Astrocyte (in vitro differentiated cells and primary cell): ENCODE measurements around the gene CAMP. TPM values are rescaled to one million over a fixed set of nuclear protein-coding genes. Genes with fewer than 3 reads are reported as not detected.

Source experiments
- DNase-seq: peaks from one replicate; pipeline ENCODE4 v3.0.0-alpha.2; 2010; ENCODE audit warnings: low read depth
- FAIRE-seq: peaks from 2 replicates; lab custom pipeline; 2011; peaks lifted over from hg19 to GRCh38; lab: Jason Lieb, UNC
- H2AFZ ChIP-seq: 2 replicates; pipeline ENCODE4 v1.6.0; 2012; ENCODE audit warnings: low read depth, low read length, inconsistent platforms
- H3K27ac ChIP-seq: 2 replicates; pipeline ENCODE4 v1.5.1; 2011; ENCODE audit warnings: low read depth, low read length, inconsistent platforms
- H3K27me3 ChIP-seq: 2 replicates; pipeline ENCODE4 v1.6.0; 2011; ENCODE audit warnings: low read length, inconsistent platforms; ENCODE audit not compliant: insufficient read depth
- H3K36me3 ChIP-seq: 2 replicates; pipeline ENCODE4 v1.5.1; 2011; ENCODE audit warnings: low read length, inconsistent platforms; ENCODE audit not compliant: insufficient read depth
- H3K4me1 ChIP-seq: 2 replicates; pipeline ENCODE4 v1.5.1; 2011; ENCODE audit warnings: low read length, inconsistent platforms; ENCODE audit not compliant: insufficient read depth
- H3K4me2 ChIP-seq: 2 replicates; pipeline ENCODE4 v1.6.0; 2012; ENCODE audit warnings: low read length, inconsistent platforms
- H3K4me3 ChIP-seq: 2 replicates; pipeline ENCODE4 v1.5.1; 2011; ENCODE audit warnings: low read depth, mild to moderate bottlenecking, low read length, inconsistent platforms; ENCODE audit not compliant: insufficient read depth
- H3K79me2 ChIP-seq: 2 replicates; pipeline ENCODE4 v1.6.0; 2012; ENCODE audit warnings: mild to moderate bottlenecking, low read length, inconsistent platforms; ENCODE audit not compliant: insufficient read depth
- H3K9ac ChIP-seq: 2 replicates; pipeline ENCODE4 v1.6.0; 2012; ENCODE audit warnings: mild to moderate bottlenecking, low read length, inconsistent platforms
- H3K9me3 ChIP-seq: 2 replicates; pipeline ENCODE4 v1.5.1; 2012; ENCODE audit warnings: low read depth, mild to moderate bottlenecking, low read length, inconsistent platforms; ENCODE audit not compliant: insufficient read depth
- H4K20me1 ChIP-seq: 2 replicates; pipeline ENCODE4 v1.6.0; 2012; ENCODE audit warnings: low read length, inconsistent platforms; ENCODE audit not compliant: insufficient read depth
- H3K27ac Mint-ChIP-seq: one replicate; pipeline ENCODE4 v1.8.0; 2021; ENCODE audit warnings: mild to moderate bottlenecking, mixed read lengths; ENCODE audit not compliant: unreplicated experiment
- H3K27me3 Mint-ChIP-seq: one replicate; pipeline ENCODE4 v1.8.0; 2021; ENCODE audit warnings: low read depth, mixed read lengths; ENCODE audit not compliant: unreplicated experiment
- H3K36me3 Mint-ChIP-seq: one replicate; pipeline ENCODE4 v1.8.0; 2021; ENCODE audit warnings: low read depth, mixed read lengths; ENCODE audit not compliant: unreplicated experiment
- H3K4me1 Mint-ChIP-seq: one replicate; pipeline ENCODE4 v1.8.0; 2021; ENCODE audit warnings: low read depth, mixed read lengths; ENCODE audit not compliant: unreplicated experiment
- H3K4me3 Mint-ChIP-seq: one replicate; pipeline ENCODE4 v1.8.0; 2021; ENCODE audit warnings: mild to moderate bottlenecking, moderate library complexity, mixed read lengths; ENCODE audit not compliant: unreplicated experiment
- H3K9me3 Mint-ChIP-seq: one replicate; pipeline ENCODE4 v1.8.0; 2021; ENCODE audit warnings: mild to moderate bottlenecking, mixed read lengths; ENCODE audit not compliant: unreplicated experiment
- CTCF ChIP-seq: IDR thresholded peaks from 2 replicates; pipeline ENCODE4 v1.5.1; 2011; ENCODE audit warnings: low read depth, mild to moderate bottlenecking, inconsistent platforms, low read length, moderate library complexity; ENCODE audit not compliant: insufficient read depth
- EZH2 ChIP-seq: IDR thresholded peaks from 2 replicates; pipeline ENCODE4 v1.6.1; 2012; ENCODE audit warnings: mild to moderate bottlenecking, low read length, inconsistent platforms; ENCODE audit not compliant: insufficient read depth
- total RNA-seq: library from RNA; stranded (reverse); gene quantifications from 2 replicates; pipeline ENCODE4 v1.2.1, GENCODE V29; 2021

CAMP gene
- total RNA-seq, 1 donor from 2014 or later: not detected

GRCh38 chr3:48268936-48269561, 45.8 kb downstream of the CAMP start:
- H3K79me2 ChIP-seq: no peaks in the 10 kb centered on the region
- TF ChIP-seq CTCF (no peak), EZH2 (no peak)
- no peak overlapping the region for H3K27ac ChIP-seq
- FAIRE-seq: no peak
- H3K9ac ChIP-seq: no peak overlapping the region
- Mint-ChIP-seq H3K4me3 (peak overlapping the region; percentile 25), H3K36me3 (peaks cover 28% of the 10 kb centered on the region), H3K4me1 (peaks cover 14% of the 10 kb centered on the region), H3K27ac (no peak overlapping the region), H3K27me3 (no peaks in the 10 kb centered on the region), H3K9me3 (no peaks in the 10 kb centered on the region)
- H3K9me3 ChIP-seq: no peaks in the 10 kb centered on the region
- H3K4me1 ChIP-seq: no peaks in the 10 kb centered on the region
- no peak overlapping the region for H2AFZ ChIP-seq
- no peaks in the 10 kb centered on the region for H3K36me3 ChIP-seq
- H3K4me2 ChIP-seq: no peak overlapping the region
- no peaks in the 10 kb centered on the region for H4K20me1 ChIP-seq
- no peaks in the 10 kb centered on the region for H3K27me3 ChIP-seq
- no peak overlapping the region for H3K4me3 ChIP-seq
- peak; percentile 27 for DNase-seq

GRCh38 chr3:48269592-48269991, 46.3 kb downstream of the CAMP start:
- FAIRE-seq (no peak), DNase-seq (no peak)
- H3K27ac Mint-ChIP-seq: no peak overlapping the region
- no peak overlapping the region for H3K4me2 ChIP-seq
- H4K20me1 ChIP-seq: no peaks in the 10 kb centered on the region
- no peaks in the 10 kb centered on the region for H3K27me3 Mint-ChIP-seq
- no peaks in the 10 kb centered on the region for H3K4me1 ChIP-seq
- H2AFZ ChIP-seq: no peak overlapping the region
- H3K27me3 ChIP-seq: no peaks in the 10 kb centered on the region
- peaks cover 14% of the 10 kb centered on the region for H3K4me1 Mint-ChIP-seq
- peaks cover 28% of the 10 kb centered on the region for H3K36me3 Mint-ChIP-seq
- no peak overlapping the region for H3K27ac ChIP-seq
- no peaks in the 10 kb centered on the region for H3K36me3 ChIP-seq
- peak overlapping the region; percentile 25 for H3K4me3 Mint-ChIP-seq
- no peaks in the 10 kb centered on the region for H3K9me3 Mint-ChIP-seq
- no peak overlapping the region for H3K4me3 ChIP-seq
- H3K9me3 ChIP-seq: no peaks in the 10 kb centered on the region
- no peak overlapping the region for H3K9ac ChIP-seq
- TF ChIP-seq EZH2: no peak
- TF ChIP-seq CTCF: no peak
- no peaks in the 10 kb centered on the region for H3K79me2 ChIP-seq

- no peak for FAIRE-seq
- H3K9ac ChIP-seq: no peak overlapping the region
- peaks cover 28% of the 10 kb centered on the region for H3K36me3 Mint-ChIP-seq
Measured at GRCh38 chr3:48270306-48270705, 47.0 kb downstream of the CAMP start.

More at GRCh38 chr3:48270306-48270705, 47.0 kb downstream of the CAMP start:
- no peak for DNase-seq
- H3K9me3 Mint-ChIP-seq: no peaks in the 10 kb centered on the region
- no peaks in the 10 kb centered on the region for H3K9me3 ChIP-seq
- no peak overlapping the region for H3K4me2 ChIP-seq
- no peaks in the 10 kb centered on the region for H4K20me1 ChIP-seq
- H3K79me2 ChIP-seq: no peaks in the 10 kb centered on the region
- no peaks in the 10 kb centered on the region for H3K27me3 Mint-ChIP-seq
- no peak overlapping the region for H3K4me3 Mint-ChIP-seq
- H3K27ac ChIP-seq: no peak overlapping the region
- TF ChIP-seq CTCF: no peak
- TF ChIP-seq EZH2: no peak
- H3K4me1 ChIP-seq: no peaks in the 10 kb centered on the region
- no peaks in the 10 kb centered on the region for H3K36me3 ChIP-seq
- no peak overlapping the region for H3K27ac Mint-ChIP-seq
- no peaks in the 10 kb centered on the region for H3K27me3 ChIP-seq
- H3K4me1 Mint-ChIP-seq: peaks cover 17% of the 10 kb centered on the region
- no peak overlapping the region for H2AFZ ChIP-seq
- H3K4me3 ChIP-seq: no peak overlapping the region
